ENCODE data around the gene EBNA1BP2.
"Not testable (repeated sequence)": the region's sequence is repeated elsewhere in the genome, so short reads cannot be mapped to it uniquely, and the experiment has no call there.

EBNA1BP2 gene

GRCh38 chr1:43171876-43172526 lies at the start of gene EBNA1BP2, which contains the start of gene CFAP57:
TSS of gene EBNA1BP2 (minus strand) at chr1:43172290. CDS start at chr1:43172118, 172 bp downstream.
TSS of gene CFAP57 (plus strand) at chr1:43172330. CDS start at chr1:43172754, 424 bp downstream.
- DNase-seq (ENCODE audit: low read depth): peak; percentile 89

- DNase-seq (ENCODE audit: low read depth): no peak
These were observed 49.7 kb upstream of the EBNA1BP2 start for GRCh38 chr1:43221797-43222196.

- no peak for DNase-seq (ENCODE audit: low read depth)
These were observed 49.1 kb upstream of the EBNA1BP2 start for GRCh38 chr1:43220905-43221778.

- DNase-seq (ENCODE audit: low read depth): no peak
These were observed 45.7 kb upstream of the EBNA1BP2 start for GRCh38 chr1:43217747-43218146.

GRCh38 chr1:43214501-43215444 lies 42.7 kb upstream of the EBNA1BP2 start:
- DNase-seq (ENCODE audit: low read depth): no peak

- DNase-seq (ENCODE audit: low read depth): not testable (repeated sequence)
These were observed 36.2 kb upstream of the EBNA1BP2 start for GRCh38 chr1:43208277-43208676.

- no peak for DNase-seq (ENCODE audit: low read depth)
These were observed 35.3 kb upstream of the EBNA1BP2 start for GRCh38 chr1:43207229-43207853.

- DNase-seq (ENCODE audit: low read depth): peak; percentile 98
These were observed 34.6 kb upstream of the EBNA1BP2 start for GRCh38 chr1:43206600-43207228.

GRCh38 chr1:43205671-43206070 lies 33.6 kb upstream of the EBNA1BP2 start:
- no peak for DNase-seq (ENCODE audit: low read depth)

GRCh38 chr1:43204394-43204793 lies 32.3 kb upstream of the EBNA1BP2 start:
- DNase-seq (ENCODE audit: low read depth): no peak

GRCh38 chr1:43203859-43204258 lies 31.8 kb upstream of the EBNA1BP2 start:
- no peak for DNase-seq (ENCODE audit: low read depth)

- no peak for DNase-seq (ENCODE audit: low read depth)
These were observed 27.1 kb upstream of the EBNA1BP2 start for GRCh38 chr1:43199093-43199726.

GRCh38 chr1:43197343-43198127 lies 25.4 kb upstream of the EBNA1BP2 start:
- no peak for DNase-seq (ENCODE audit: low read depth)

- no peak for DNase-seq (ENCODE audit: low read depth)
These were observed 22.4 kb upstream of the EBNA1BP2 start for GRCh38 chr1:43194509-43194908.

- DNase-seq (ENCODE audit: low read depth): no peak
These were observed 16.0 kb upstream of the EBNA1BP2 start for GRCh38 chr1:43188106-43188505.

- no peak for DNase-seq (ENCODE audit: low read depth)
These were observed 12.9 kb upstream of the EBNA1BP2 start for GRCh38 chr1:43184995-43185394.

GRCh38 chr1:43184388-43184787 lies 12.3 kb upstream of the EBNA1BP2 start:
- no peak for DNase-seq (ENCODE audit: low read depth)

GRCh38 chr1:43177691-43178090 lies 5.6 kb upstream of the EBNA1BP2 start:
- no peak for DNase-seq (ENCODE audit: low read depth)

GRCh38 chr1:43174873-43175272 lies 2.8 kb upstream of the EBNA1BP2 start:
- DNase-seq (ENCODE audit: low read depth): no peak

GRCh38 chr1:43172527-43172972 lies 460 bp upstream of the EBNA1BP2 start:
- DNase-seq (ENCODE audit: low read depth): no peak
